Measurements from ENCODE around the gene RPRD1B.

DNA sequence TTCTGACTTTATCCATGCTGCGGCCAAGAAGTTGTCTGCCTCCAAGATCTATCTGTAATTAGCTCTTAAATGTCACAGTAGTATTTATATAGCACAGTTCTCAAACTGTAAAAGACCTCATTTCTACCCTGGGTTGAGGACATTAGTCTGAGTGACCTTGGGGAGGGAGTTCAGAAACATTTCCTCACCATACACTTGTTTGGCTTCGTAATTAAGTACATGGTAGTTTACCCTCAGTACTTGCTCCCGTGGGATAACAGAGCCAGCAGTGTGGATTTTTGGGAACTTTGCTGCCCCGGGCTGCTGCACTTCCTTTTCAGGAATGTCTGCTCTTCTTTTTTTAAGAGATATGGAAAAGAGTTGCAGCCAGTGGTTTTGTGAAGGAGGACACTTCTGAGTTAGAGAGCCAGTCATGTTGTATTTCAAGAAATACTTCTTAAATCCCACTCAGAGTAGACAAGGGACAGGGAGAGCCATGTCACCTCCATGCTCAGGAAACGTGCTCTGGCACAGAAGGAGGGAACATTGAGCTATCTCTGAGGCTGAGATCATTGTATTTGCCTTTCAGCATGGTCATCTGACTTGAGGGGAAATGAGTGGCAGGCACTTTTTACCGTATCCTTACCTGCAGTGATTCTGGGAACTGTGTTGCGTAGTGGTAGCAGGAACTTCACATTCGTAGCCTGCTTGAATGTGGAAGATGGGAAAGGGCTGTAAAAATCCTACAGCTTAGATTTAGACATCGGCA, 33.6 kb downstream of the RPRD1B start:
- TF ChIP-seq EZH2 (IDR thresholded peaks at IDR 0.05; ENCODE audit: low read depth) (no peak), CTCF (conservative IDR thresholded peaks at IDR 0.05) (no peak)

Measured in PC-9 (cell line).